ENCODE data around the gene PDE4D. TPM values are rescaled to one million over a fixed set of nuclear protein-coding genes. Genes with fewer than 3 reads are reported as not detected.

The PDE4D gene
- total RNA-seq, 1 experiment from 2014 or later: 2.1 TPM

DNA sequence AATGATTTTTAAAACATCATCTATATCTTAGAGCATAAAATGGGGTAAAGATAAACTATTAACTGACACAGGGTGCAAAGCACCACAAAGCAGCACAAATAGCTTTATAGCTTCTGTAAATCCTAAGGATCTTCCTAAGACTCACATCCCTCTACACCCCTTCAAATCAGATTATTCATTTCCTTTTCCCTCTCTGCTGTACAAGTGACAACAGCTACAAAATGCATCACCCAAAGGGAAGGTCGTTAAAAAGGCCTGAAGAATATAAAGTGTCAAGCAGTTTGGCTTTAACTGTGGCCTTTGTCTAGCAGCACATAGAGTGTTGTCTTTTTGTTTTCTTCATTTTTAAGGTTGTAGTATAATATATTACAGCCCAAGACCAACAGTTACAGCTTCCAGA lies 422.1 kb downstream of the PDE4D start:
- H4K8ac ChIP-seq (replicated peaks; ENCODE audit: insufficient read length, low read depth, low read length): no peak overlapping the region
- H3K27ac ChIP-seq (ENCODE audit: insufficient read length, low read depth, low read length): no peak overlapping the region
- H4K20me1 ChIP-seq (ENCODE audit: control insufficient read depth, insufficient read depth, insufficient read length): no peaks in the 10 kb centered on the region
- TF ChIP-seq, protein P1, sequence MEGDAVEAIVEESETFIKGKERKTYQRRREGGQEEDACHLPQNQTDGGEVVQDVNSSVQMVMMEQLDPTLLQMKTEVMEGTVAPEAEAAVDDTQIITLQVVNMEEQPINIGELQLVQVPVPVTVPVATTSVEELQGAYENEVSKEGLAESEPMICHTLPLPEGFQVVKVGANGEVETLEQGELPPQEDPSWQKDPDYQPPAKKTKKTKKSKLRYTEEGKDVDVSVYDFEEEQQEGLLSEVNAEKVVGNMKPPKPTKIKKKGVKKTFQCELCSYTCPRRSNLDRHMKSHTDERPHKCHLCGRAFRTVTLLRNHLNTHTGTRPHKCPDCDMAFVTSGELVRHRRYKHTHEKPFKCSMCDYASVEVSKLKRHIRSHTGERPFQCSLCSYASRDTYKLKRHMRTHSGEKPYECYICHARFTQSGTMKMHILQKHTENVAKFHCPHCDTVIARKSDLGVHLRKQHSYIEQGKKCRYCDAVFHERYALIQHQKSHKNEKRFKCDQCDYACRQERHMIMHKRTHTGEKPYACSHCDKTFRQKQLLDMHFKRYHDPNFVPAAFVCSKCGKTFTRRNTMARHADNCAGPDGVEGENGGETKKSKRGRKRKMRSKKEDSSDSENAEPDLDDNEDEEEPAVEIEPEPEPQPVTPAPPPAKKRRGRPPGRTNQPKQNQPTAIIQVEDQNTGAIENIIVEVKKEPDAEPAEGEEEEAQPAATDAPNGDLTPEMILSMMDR (conservative IDR thresholded peaks at IDR 0.05): no peak
- H3K79me1 ChIP-seq (ENCODE audit: insufficient read depth, low read depth, low read length, poor library complexity, severe bottlenecking): no peaks in the 10 kb centered on the region
- Mint-ChIP-seq H3K27ac (no peak overlapping the region; a peak in 2 of 7 replicates), H3K4me3 (no peak overlapping the region), H3K4me1 (peaks cover 8 to 10% of the 10 kb centered on the region in 2 experiments; a peak in 3 of 4 replicates), H3K36me3 (ENCODE audit: insufficient read depth in 1 of 3, low read depth in 3 of 3) (no peaks in the 10 kb centered on the region), H3K27me3 (ENCODE audit: low read depth) (no peaks in the 10 kb centered on the region), H3K9me3 (no peaks in the 10 kb centered on the region)
- no CpG with 5 or more reads among the region's 1 CpG for WGBS (ENCODE audit: extremely low coverage, insufficient read length, low lambda C conversion rate)
- no peak overlapping the region for H3K18ac ChIP-seq (ENCODE audit: insufficient read length, low read depth, low read length)
- H3K27me3 ChIP-seq (ENCODE audit: insufficient read depth, low read length): no peaks in the 10 kb centered on the region
- H3K9ac ChIP-seq (ENCODE audit: extremely low read depth, insufficient read length, low read length): no peak overlapping the region
- H4K5ac ChIP-seq (ENCODE audit: insufficient read length, low read depth, low read length): no peak overlapping the region
- H3K4me1 ChIP-seq (ENCODE audit: insufficient read depth, low read length): no peaks in the 10 kb centered on the region
- no peak overlapping the region for H2BK120ac ChIP-seq (ENCODE audit: low read depth, low read length, poor library complexity, severe bottlenecking)
- no peak overlapping the region for H2BK20ac ChIP-seq (ENCODE audit: low read depth, low read length, poor library complexity, severe bottlenecking)
- H3T11ph ChIP-seq (ENCODE audit: low read length): no peak overlapping the region
- no peak overlapping the region for H3K56ac ChIP-seq (ENCODE audit: insufficient read length, low read depth, low read length)
- H2BK15ac ChIP-seq (ENCODE audit: low read depth, low read length): no peak overlapping the region
- no peak overlapping the region for H3K4me2 ChIP-seq (ENCODE audit: insufficient read depth, insufficient read length, low read length)
- no peak overlapping the region for H3K23ac ChIP-seq (ENCODE audit: insufficient read length, low read depth, low read length)
- no peak overlapping the region for H4K91ac ChIP-seq (ENCODE audit: insufficient read length, low read depth, low read length)
- H3K23me2 ChIP-seq (ENCODE audit: insufficient read length, low read depth, low read length, poor library complexity, severe bottlenecking): no peaks in the 10 kb centered on the region
- no peak for DNase-seq
- no peak overlapping the region for H2BK12ac ChIP-seq (ENCODE audit: insufficient read length, low read depth, low read length)
- no peaks in the 10 kb centered on the region for H3K79me2 ChIP-seq (ENCODE audit: insufficient read depth, low read length)
- no peak overlapping the region for H2AK5ac ChIP-seq (ENCODE audit: insufficient read length, low read length)
- H2AFZ ChIP-seq (ENCODE audit: low read length): no peak overlapping the region
- no peak overlapping the region for H3K4ac ChIP-seq (ENCODE audit: low read depth, low read length)
- H3K9me3 ChIP-seq (ENCODE audit: control insufficient read depth, low read depth, low read length): no peaks in the 10 kb centered on the region
- no peak overlapping the region for H3K14ac ChIP-seq (ENCODE audit: insufficient read depth, low read length)
- no peak overlapping the region for H2BK5ac ChIP-seq (ENCODE audit: insufficient read length, low read length)
